Measurements from ENCODE around the gene PSAPL1. TPM values are rescaled to one million over a fixed set of nuclear protein-coding genes. Genes with fewer than 3 reads are reported as not detected.
A peak's percentile ranks its signal among the peaks of the same experiment; 100 is the strongest.

Gene PSAPL1
- total RNA-seq, 1 donor from 2014 or later = not detected

- H3K4me3 Mint-ChIP-seq (ENCODE audit: unreplicated experiment) = no peak overlapping the region
- H3K27ac Mint-ChIP-seq (ENCODE audit: unreplicated experiment) = no peak overlapping the region
- H3K27me3 Mint-ChIP-seq (ENCODE audit: low read depth) = peaks cover 37% of the 10 kb centered on the region
- peaks cover 5% of the 10 kb centered on the region for H3K4me1 Mint-ChIP-seq (ENCODE audit: low read depth)
- H3K9me3 Mint-ChIP-seq (ENCODE audit: low read depth) = peaks cover 26% of the 10 kb centered on the region
- H3K36me3 Mint-ChIP-seq (ENCODE audit: low read depth) = peaks cover 14% of the 10 kb centered on the region
- peak; percentile 6 for DNase-seq (ENCODE audit: low spot score)
- no peak for TF ChIP-seq CTCF (IDR thresholded peaks at IDR 0.05)
Measured at GRCh38 chr4:7411491-7411890, 23.2 kb downstream of the PSAPL1 start.

GRCh38 chr4:7410446-7410845 lies 24.3 kb downstream of the PSAPL1 start:
- TF ChIP-seq CTCF (IDR thresholded peaks at IDR 0.05) = no peak
- H3K4me1 Mint-ChIP-seq (ENCODE audit: low read depth) = peaks cover 5% of the 10 kb centered on the region
- peaks cover 43% of the 10 kb centered on the region for H3K27me3 Mint-ChIP-seq (ENCODE audit: low read depth)
- no peak overlapping the region for H3K4me3 Mint-ChIP-seq (ENCODE audit: unreplicated experiment)
- H3K9me3 Mint-ChIP-seq (ENCODE audit: low read depth) = peaks cover 34% of the 10 kb centered on the region
- no peak for DNase-seq (ENCODE audit: low spot score)
- H3K27ac Mint-ChIP-seq (ENCODE audit: unreplicated experiment) = no peak overlapping the region
- peaks cover 17% of the 10 kb centered on the region for H3K36me3 Mint-ChIP-seq (ENCODE audit: low read depth)

DNA sequence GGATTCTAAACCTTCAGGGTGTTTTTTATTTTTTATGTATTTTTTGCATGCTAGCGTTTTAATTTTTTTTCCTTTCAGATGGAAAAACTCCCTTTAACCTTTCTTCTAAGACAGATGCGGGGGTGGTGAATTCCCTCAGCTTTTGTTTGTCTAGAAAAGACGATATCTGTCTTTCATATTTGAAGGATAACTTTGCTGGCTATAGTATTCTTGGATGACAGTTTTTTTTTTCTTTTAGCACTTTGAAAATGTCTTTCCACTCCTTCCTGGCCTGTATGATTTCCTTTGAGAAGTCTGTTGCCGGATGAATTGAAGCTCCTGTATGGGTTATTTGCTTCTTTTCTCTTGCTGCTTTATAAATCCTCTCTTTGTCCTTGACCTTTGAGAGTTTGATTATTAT lies 26.6 kb downstream of the PSAPL1 start:
- H3K4me1 Mint-ChIP-seq (ENCODE audit: low read depth) = peaks cover 5% of the 10 kb centered on the region
- no peak overlapping the region for H3K27ac Mint-ChIP-seq (ENCODE audit: unreplicated experiment)
- peaks cover 21% of the 10 kb centered on the region for H3K36me3 Mint-ChIP-seq (ENCODE audit: low read depth)
- H3K4me3 Mint-ChIP-seq (ENCODE audit: unreplicated experiment) = no peak overlapping the region
- no peak for DNase-seq (ENCODE audit: low spot score)
- peaks cover 38% of the 10 kb centered on the region for H3K27me3 Mint-ChIP-seq (ENCODE audit: low read depth)
- H3K9me3 Mint-ChIP-seq (ENCODE audit: low read depth) = peaks cover 44% of the 10 kb centered on the region
- no peak for TF ChIP-seq CTCF (IDR thresholded peaks at IDR 0.05)

GRCh38 chr4:7403001-7403400 lies 31.7 kb downstream of the PSAPL1 start:
- H3K36me3 Mint-ChIP-seq (ENCODE audit: low read depth) = peaks cover 16% of the 10 kb centered on the region
- H3K9me3 Mint-ChIP-seq (ENCODE audit: low read depth) = peaks cover 38% of the 10 kb centered on the region
- peaks cover 7% of the 10 kb centered on the region for H3K4me1 Mint-ChIP-seq (ENCODE audit: low read depth)
- peaks cover 46% of the 10 kb centered on the region for H3K27me3 Mint-ChIP-seq (ENCODE audit: low read depth)
- H3K4me3 Mint-ChIP-seq (ENCODE audit: unreplicated experiment) = no peak overlapping the region
- TF ChIP-seq CTCF (IDR thresholded peaks at IDR 0.05) = no peak
- DNase-seq (ENCODE audit: low spot score) = no peak
- no peak overlapping the region for H3K27ac Mint-ChIP-seq (ENCODE audit: unreplicated experiment)

- Mint-ChIP-seq H3K4me3 (ENCODE audit: unreplicated experiment) (no peak overlapping the region), H3K27ac (ENCODE audit: unreplicated experiment) (no peak overlapping the region), H3K4me1 (ENCODE audit: low read depth) (peaks cover 12% of the 10 kb centered on the region), H3K27me3 (ENCODE audit: low read depth) (peaks cover 50% of the 10 kb centered on the region), H3K9me3 (ENCODE audit: low read depth) (peaks cover 35% of the 10 kb centered on the region), H3K36me3 (ENCODE audit: low read depth) (peaks cover 16% of the 10 kb centered on the region)
- DNase-seq (ENCODE audit: low spot score) = peak; percentile 2
- TF ChIP-seq CTCF (IDR thresholded peaks at IDR 0.05) = no peak
Measured at GRCh38 chr4:7402526-7402925, 32.2 kb downstream of the PSAPL1 start.
